ENCODE results near the gene IGHMBP2. TPM values are rescaled to one million over a fixed set of nuclear protein-coding genes. Genes with fewer than 3 reads are reported as not detected.

Gene IGHMBP2
- polyA plus RNA-seq, 1 donor from 2014 or later = 9.5 TPM

GRCh38 chr11:68982134-68982533 is 78.4 kb downstream of the IGHMBP2 start:
- no peaks in the 10 kb centered on the region for H4K20me1 ChIP-seq (ENCODE audit: insufficient read depth)
- H3K36me3 ChIP-seq (ENCODE audit: insufficient read depth, low read length) = no peaks in the 10 kb centered on the region
- no peak for TF ChIP-seq SMC3 (conservative IDR thresholded peaks at IDR 0.05; ENCODE audit: poor library complexity)
- H3K9ac ChIP-seq (ENCODE audit: low read length) = no peak overlapping the region
- no peak overlapping the region for H3K27ac ChIP-seq (ENCODE audit: low read length)
- peaks cover 3% of the 10 kb centered on the region for H3K9me3 ChIP-seq (ENCODE audit: low read length)
- no peak overlapping the region for H3K4me2 ChIP-seq (ENCODE audit: low read length)
- no peaks in the 10 kb centered on the region for H3K79me2 ChIP-seq (replicated peaks; ENCODE audit: insufficient read depth, low read length)
- H3F3A ChIP-seq (ENCODE audit: insufficient read depth, low read length, poor library complexity, severe bottlenecking) = no peaks in the 10 kb centered on the region
- no peaks in the 10 kb centered on the region for H3K9me2 ChIP-seq (ENCODE audit: insufficient read depth, low read length)
- no peaks in the 10 kb centered on the region for H3K27me3 ChIP-seq (ENCODE audit: insufficient read depth, low read depth, low read length)
- no peak overlapping the region for H2AFZ ChIP-seq (ENCODE audit: low read depth, low read length)
- H3K4me3 ChIP-seq (ENCODE audit: low read length) = no peak overlapping the region

DNA sequence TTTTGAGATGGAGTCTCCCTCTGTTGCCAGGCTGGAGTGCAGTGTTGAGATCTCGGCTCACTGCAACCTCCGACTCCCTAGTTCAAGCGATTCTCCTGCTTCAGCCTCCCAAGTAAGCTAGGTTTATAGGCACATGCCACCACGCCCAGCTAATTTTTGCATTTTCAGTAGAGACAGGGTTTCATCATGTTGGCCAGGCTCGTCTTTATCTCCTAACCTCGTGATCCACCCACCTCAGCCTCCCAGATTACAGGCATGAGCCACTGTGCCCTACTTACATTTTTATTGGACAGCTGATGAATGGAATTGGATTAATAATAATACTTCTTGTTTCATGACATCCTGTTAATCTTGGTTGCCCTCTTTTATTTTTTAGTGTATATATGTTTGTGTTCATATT is 80.1 kb downstream of the IGHMBP2 start:
- Histone ChIP-seq H3K9ac (ENCODE audit: low read length) (no peak overlapping the region), H3K4me3 (ENCODE audit: low read length) (no peak overlapping the region), H4K20me1 (ENCODE audit: insufficient read depth) (no peaks in the 10 kb centered on the region), H3K9me2 (ENCODE audit: insufficient read depth, low read length) (no peaks in the 10 kb centered on the region), H2AFZ (ENCODE audit: low read depth, low read length) (no peak overlapping the region), H3K27ac (ENCODE audit: low read length) (no peak overlapping the region), H3K79me2 (replicated peaks; ENCODE audit: insufficient read depth, low read length) (no peaks in the 10 kb centered on the region), H3K36me3 (ENCODE audit: insufficient read depth, low read length) (no peaks in the 10 kb centered on the region), H3F3A (ENCODE audit: insufficient read depth, low read length, poor library complexity, severe bottlenecking) (no peaks in the 10 kb centered on the region), H3K27me3 (ENCODE audit: insufficient read depth, low read depth, low read length) (no peaks in the 10 kb centered on the region), H3K4me2 (ENCODE audit: low read length) (no peak overlapping the region), H3K9me3 (ENCODE audit: low read length) (peaks cover 3% of the 10 kb centered on the region)
- no peak for TF ChIP-seq SMC3 (conservative IDR thresholded peaks at IDR 0.05; ENCODE audit: poor library complexity)
- no peak for TF ChIP-seq EP300 (conservative IDR thresholded peaks at IDR 0.05; ENCODE audit: poor library complexity, severe bottlenecking)
- TF ChIP-seq MXI1 (conservative IDR thresholded peaks at IDR 0.05; ENCODE audit: poor library complexity, severe bottlenecking) = no peak
- TF ChIP-seq, protein P1, sequence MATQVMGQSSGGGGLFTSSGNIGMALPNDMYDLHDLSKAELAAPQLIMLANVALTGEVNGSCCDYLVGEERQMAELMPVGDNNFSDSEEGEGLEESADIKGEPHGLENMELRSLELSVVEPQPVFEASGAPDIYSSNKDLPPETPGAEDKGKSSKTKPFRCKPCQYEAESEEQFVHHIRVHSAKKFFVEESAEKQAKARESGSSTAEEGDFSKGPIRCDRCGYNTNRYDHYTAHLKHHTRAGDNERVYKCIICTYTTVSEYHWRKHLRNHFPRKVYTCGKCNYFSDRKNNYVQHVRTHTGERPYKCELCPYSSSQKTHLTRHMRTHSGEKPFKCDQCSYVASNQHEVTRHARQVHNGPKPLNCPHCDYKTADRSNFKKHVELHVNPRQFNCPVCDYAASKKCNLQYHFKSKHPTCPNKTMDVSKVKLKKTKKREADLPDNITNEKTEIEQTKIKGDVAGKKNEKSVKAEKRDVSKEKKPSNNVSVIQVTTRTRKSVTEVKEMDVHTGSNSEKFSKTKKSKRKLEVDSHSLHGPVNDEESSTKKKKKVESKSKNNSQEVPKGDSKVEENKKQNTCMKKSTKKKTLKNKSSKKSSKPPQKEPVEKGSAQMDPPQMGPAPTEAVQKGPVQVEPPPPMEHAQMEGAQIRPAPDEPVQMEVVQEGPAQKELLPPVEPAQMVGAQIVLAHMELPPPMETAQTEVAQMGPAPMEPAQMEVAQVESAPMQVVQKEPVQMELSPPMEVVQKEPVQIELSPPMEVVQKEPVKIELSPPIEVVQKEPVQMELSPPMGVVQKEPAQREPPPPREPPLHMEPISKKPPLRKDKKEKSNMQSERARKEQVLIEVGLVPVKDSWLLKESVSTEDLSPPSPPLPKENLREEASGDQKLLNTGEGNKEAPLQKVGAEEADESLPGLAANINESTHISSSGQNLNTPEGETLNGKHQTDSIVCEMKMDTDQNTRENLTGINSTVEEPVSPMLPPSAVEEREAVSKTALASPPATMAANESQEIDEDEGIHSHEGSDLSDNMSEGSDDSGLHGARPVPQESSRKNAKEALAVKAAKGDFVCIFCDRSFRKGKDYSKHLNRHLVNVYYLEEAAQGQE (IDR thresholded peaks at IDR 0.05; ENCODE audit: borderline replicate concordance) = no peak
- TF ChIP-seq EZH2 (IDR thresholded peaks at IDR 0.05; ENCODE audit: borderline replicate concordance, insufficient read depth, low read length, poor library complexity, severe bottlenecking) = no peak
- TF ChIP-seq, protein P2, sequence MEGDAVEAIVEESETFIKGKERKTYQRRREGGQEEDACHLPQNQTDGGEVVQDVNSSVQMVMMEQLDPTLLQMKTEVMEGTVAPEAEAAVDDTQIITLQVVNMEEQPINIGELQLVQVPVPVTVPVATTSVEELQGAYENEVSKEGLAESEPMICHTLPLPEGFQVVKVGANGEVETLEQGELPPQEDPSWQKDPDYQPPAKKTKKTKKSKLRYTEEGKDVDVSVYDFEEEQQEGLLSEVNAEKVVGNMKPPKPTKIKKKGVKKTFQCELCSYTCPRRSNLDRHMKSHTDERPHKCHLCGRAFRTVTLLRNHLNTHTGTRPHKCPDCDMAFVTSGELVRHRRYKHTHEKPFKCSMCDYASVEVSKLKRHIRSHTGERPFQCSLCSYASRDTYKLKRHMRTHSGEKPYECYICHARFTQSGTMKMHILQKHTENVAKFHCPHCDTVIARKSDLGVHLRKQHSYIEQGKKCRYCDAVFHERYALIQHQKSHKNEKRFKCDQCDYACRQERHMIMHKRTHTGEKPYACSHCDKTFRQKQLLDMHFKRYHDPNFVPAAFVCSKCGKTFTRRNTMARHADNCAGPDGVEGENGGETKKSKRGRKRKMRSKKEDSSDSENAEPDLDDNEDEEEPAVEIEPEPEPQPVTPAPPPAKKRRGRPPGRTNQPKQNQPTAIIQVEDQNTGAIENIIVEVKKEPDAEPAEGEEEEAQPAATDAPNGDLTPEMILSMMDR (IDR thresholded peaks at IDR 0.05; ENCODE audit: poor library complexity, severe bottlenecking) = no peak
- no peak for TF ChIP-seq TAF1 (IDR thresholded peaks at IDR 0.05; ENCODE audit: low read depth)
- no peak for TF ChIP-seq POLR2AphosphoS5 (IDR thresholded peaks at IDR 0.05)
- TF ChIP-seq RAD21 (conservative IDR thresholded peaks at IDR 0.05) = no peak

GRCh38 chr11:68987211-68987610 is 83.5 kb downstream of the IGHMBP2 start:
- Histone ChIP-seq H2AFZ (ENCODE audit: low read depth, low read length) (no peak overlapping the region), H3K4me2 (ENCODE audit: low read length) (no peak overlapping the region), H3K79me2 (replicated peaks; ENCODE audit: insufficient read depth, low read length) (no peaks in the 10 kb centered on the region), H3K9me2 (ENCODE audit: insufficient read depth, low read length) (no peaks in the 10 kb centered on the region), H3K9me3 (ENCODE audit: low read length) (peaks cover 1% of the 10 kb centered on the region), H3K27ac (ENCODE audit: low read length) (no peak overlapping the region), H3K27me3 (ENCODE audit: insufficient read depth, low read depth, low read length) (no peaks in the 10 kb centered on the region), H3F3A (ENCODE audit: insufficient read depth, low read length, poor library complexity, severe bottlenecking) (no peaks in the 10 kb centered on the region), H4K20me1 (ENCODE audit: insufficient read depth) (no peaks in the 10 kb centered on the region), H3K4me3 (ENCODE audit: low read length) (no peak overlapping the region), H3K9ac (ENCODE audit: low read length) (no peak overlapping the region), H3K36me3 (ENCODE audit: insufficient read depth, low read length) (no peaks in the 10 kb centered on the region)
- TF ChIP-seq, protein P1 (IDR thresholded peaks at IDR 0.05; ENCODE audit: borderline replicate concordance) = no peak
- no peak for TF ChIP-seq MXI1 (conservative IDR thresholded peaks at IDR 0.05; ENCODE audit: poor library complexity, severe bottlenecking)
- no peak for TF ChIP-seq POLR2AphosphoS5 (IDR thresholded peaks at IDR 0.05)
- TF ChIP-seq, protein P2 (IDR thresholded peaks at IDR 0.05; ENCODE audit: poor library complexity, severe bottlenecking) = no peak
- no peak for TF ChIP-seq SMC3 (conservative IDR thresholded peaks at IDR 0.05; ENCODE audit: poor library complexity)
- TF ChIP-seq RAD21 (conservative IDR thresholded peaks at IDR 0.05) = no peak
- TF ChIP-seq EP300 (conservative IDR thresholded peaks at IDR 0.05; ENCODE audit: poor library complexity, severe bottlenecking) = no peak
- no peak for TF ChIP-seq EZH2 (IDR thresholded peaks at IDR 0.05; ENCODE audit: borderline replicate concordance, insufficient read depth, low read length, poor library complexity, severe bottlenecking)

All from neural cell (in vitro differentiated cells).